ENCODE measurements around the gene PCDHGA8.

The PCDHGA8 gene

GRCh38 chr5:141362719-141363118, 29.7 kb upstream of the PCDHGA8 start:
- no peak for DNase-seq (ENCODE audit: low spot score)
- TF ChIP-seq CTCF (IDR thresholded peaks at IDR 0.05; ENCODE audit: extremely low read depth, missing control alignments) = no peak

- DNase-seq (ENCODE audit: low spot score) = no peak
- no peak for TF ChIP-seq CTCF (IDR thresholded peaks at IDR 0.05; ENCODE audit: extremely low read depth, missing control alignments)
Observed at GRCh38 chr5:141363952-141364660, 28.3 kb upstream of the PCDHGA8 start, which contains the start of gene PCDHGA5. Gene PCDHGA5, plus strand, starts transcription at chr5:141364162. Its CDS starts 169 bp downstream, at chr5:141364331.

GRCh38 chr5:141366016-141366896, 26.2 kb upstream of the PCDHGA8 start:
- no peak for DNase-seq (ENCODE audit: low spot score)
- no peak for TF ChIP-seq CTCF (IDR thresholded peaks at IDR 0.05; ENCODE audit: extremely low read depth, missing control alignments)

GRCh38 chr5:141369994-141370848, 22.2 kb upstream of the PCDHGA8 start, which contains the start of gene PCDHGB3:
Gene PCDHGB3, plus strand, starts transcription at chr5:141370242. Its CDS starts 153 bp downstream, at chr5:141370395.
- peak; percentile 72 for TF ChIP-seq CTCF (IDR thresholded peaks at IDR 0.05; ENCODE audit: extremely low read depth, missing control alignments)

GRCh38 chr5:141371572-141372475, 20.6 kb upstream of the PCDHGA8 start:
- no peak for TF ChIP-seq CTCF (IDR thresholded peaks at IDR 0.05; ENCODE audit: extremely low read depth, missing control alignments)
- no peak for DNase-seq (ENCODE audit: low spot score)

More at GRCh38 chr5:141369994-141370848, 22.2 kb upstream of the PCDHGA8 start, which contains the start of gene PCDHGB3:
- peak; percentile 86 for DNase-seq (ENCODE audit: low spot score)

GRCh38 chr5:141373673-141374317, 18.6 kb upstream of the PCDHGA8 start, which contains the start of gene PCDHGA6:
Gene PCDHGA6, plus strand, starts transcription at chr5:141373891. Its CDS starts 193 bp downstream, at chr5:141374084.
- TF ChIP-seq CTCF (IDR thresholded peaks at IDR 0.05; ENCODE audit: extremely low read depth, missing control alignments) = no peak
- no peak for DNase-seq (ENCODE audit: low spot score)

Data from GM20000 (cell line).